ENCODE results near the gene ZMIZ1.
"Not testable (repeated sequence)": the region's sequence is repeated elsewhere in the genome, so short reads cannot be mapped to it uniquely, and the experiment has no call there.

ZMIZ1 gene

GRCh38 chr10:79332610-79333315 lies 264.0 kb downstream of the ZMIZ1 start:
- not testable (repeated sequence) for DNase-seq

- DNase-seq = no peak
Observed at GRCh38 chr10:79333513-79333912, 264.7 kb downstream of the ZMIZ1 start.

- no peak for DNase-seq
Observed at GRCh38 chr10:79334573-79334972, 265.8 kb downstream of the ZMIZ1 start.

GRCh38 chr10:79335094-79335469 lies 266.3 kb downstream of the ZMIZ1 start:
- DNase-seq = no peak

GRCh38 chr10:79335470-79336235 lies 266.9 kb downstream of the ZMIZ1 start:
- DNase-seq = no peak

- DNase-seq = no peak
Observed at GRCh38 chr10:79336276-79336675, 267.5 kb downstream of the ZMIZ1 start.

GRCh38 chr10:79336739-79337138 lies 268.0 kb downstream of the ZMIZ1 start:
- DNase-seq = no peak

GRCh38 chr10:79337783-79338469 lies 269.2 kb downstream of the ZMIZ1 start:
- not testable (repeated sequence) for DNase-seq

GRCh38 chr10:79339266-79339665 lies 270.5 kb downstream of the ZMIZ1 start:
- DNase-seq = no peak

- no peak for DNase-seq
Observed at GRCh38 chr10:79340646-79341244, 272.0 kb downstream of the ZMIZ1 start.

GRCh38 chr10:79342295-79342761 lies 273.6 kb downstream of the ZMIZ1 start:
- no peak for DNase-seq

- DNase-seq = no peak
Observed at GRCh38 chr10:79342811-79343561, 274.2 kb downstream of the ZMIZ1 start.

- no peak for DNase-seq
Observed at GRCh38 chr10:79344502-79345195, 275.9 kb downstream of the ZMIZ1 start.

GRCh38 chr10:79345241-79346011 lies 276.7 kb downstream of the ZMIZ1 start:
- DNase-seq = no peak

- no peak for DNase-seq
Observed at GRCh38 chr10:79346012-79346340, 277.2 kb downstream of the ZMIZ1 start.

- no peak for DNase-seq
Observed at GRCh38 chr10:79346388-79347225, 277.8 kb downstream of the ZMIZ1 start.

GRCh38 chr10:79347226-79347893 lies 278.6 kb downstream of the ZMIZ1 start, which contains the start of gene PPIF:
Gene PPIF, plus strand, starts transcription at chr10:79347469. Its CDS starts 80 bp downstream, at chr10:79347549.
- peak; percentile 89 to 90 for DNase-seq

- peak; percentile 43 to 56 for DNase-seq
Observed at GRCh38 chr10:79347894-79348639, 279.3 kb downstream of the ZMIZ1 start.

GRCh38 chr10:79348640-79348988 lies 279.8 kb downstream of the ZMIZ1 start:
- DNase-seq = no peak

All from Kasumi-1 (cell line).